ENCODE measurements around the gene MTX3. TPM values are rescaled to one million over a fixed set of nuclear protein-coding genes. Genes with fewer than 3 reads are reported as not detected.

MTX3 gene
- total and polyA plus RNA-seq, 10 of the 15 experiments (the other 5 are each of a cell fraction or from before 2014, with no cell fraction given), result 1.8 to 18.9 (median 9.3) TPM

GRCh38 chr5:79990598-79991507, at the start of gene MTX3 (continued):
- TF ChIP-seq, protein P1, sequence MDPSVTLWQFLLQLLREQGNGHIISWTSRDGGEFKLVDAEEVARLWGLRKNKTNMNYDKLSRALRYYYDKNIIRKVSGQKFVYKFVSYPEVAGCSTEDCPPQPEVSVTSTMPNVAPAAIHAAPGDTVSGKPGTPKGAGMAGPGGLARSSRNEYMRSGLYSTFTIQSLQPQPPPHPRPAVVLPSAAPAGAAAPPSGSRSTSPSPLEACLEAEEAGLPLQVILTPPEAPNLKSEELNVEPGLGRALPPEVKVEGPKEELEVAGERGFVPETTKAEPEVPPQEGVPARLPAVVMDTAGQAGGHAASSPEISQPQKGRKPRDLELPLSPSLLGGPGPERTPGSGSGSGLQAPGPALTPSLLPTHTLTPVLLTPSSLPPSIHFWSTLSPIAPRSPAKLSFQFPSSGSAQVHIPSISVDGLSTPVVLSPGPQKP (IDR thresholded peaks at IDR 0.05; ENCODE audit: low read depth, low read length), result no peak
- no peak for TF ChIP-seq NFYB (IDR thresholded peaks at IDR 0.05; ENCODE audit: insufficient read depth, low read depth, low read length)
- no peak for TF ChIP-seq MEF2B (IDR thresholded peaks at IDR 0.05; ENCODE audit: partially characterized antibody, poor library complexity, severe bottlenecking)
- TF ChIP-seq PBX3 (IDR thresholded peaks at IDR 0.05; ENCODE audit: insufficient replicate concordance, low read depth, low read length), result no peak
- no peak for TF ChIP-seq ZNF274 (IDR thresholded peaks at IDR 0.05; ENCODE audit: insufficient read depth, insufficient read length)
- 0 out of 2 replicates have a peak, but pooled peaks have one; percentile 87 for TF ChIP-seq RCOR1 (conservative IDR thresholded peaks at IDR 0.05; ENCODE audit: low read depth, low read length)
- no peak for TF ChIP-seq CBX5 (IDR thresholded peaks at IDR 0.05; ENCODE audit: low read depth)
- no peak for TF ChIP-seq SMAD1 (IDR thresholded peaks at IDR 0.05; ENCODE audit: low read depth, partially characterized antibody)
- peak; percentile 76 for TF ChIP-seq IKZF1 (conservative IDR thresholded peaks at IDR 0.05)
- TF ChIP-seq CHD1 (IDR thresholded peaks at IDR 0.05; ENCODE audit: low read depth, low read length), result no peak
- no peak for TF ChIP-seq STAT3 (IDR thresholded peaks at IDR 0.05; ENCODE audit: low read depth, low read length)
- TF ChIP-seq KAT2A (conservative IDR thresholded peaks at IDR 0.05; ENCODE audit: control insufficient read depth, low read depth, low read length), result no peak
- TF ChIP-seq, protein P2, sequence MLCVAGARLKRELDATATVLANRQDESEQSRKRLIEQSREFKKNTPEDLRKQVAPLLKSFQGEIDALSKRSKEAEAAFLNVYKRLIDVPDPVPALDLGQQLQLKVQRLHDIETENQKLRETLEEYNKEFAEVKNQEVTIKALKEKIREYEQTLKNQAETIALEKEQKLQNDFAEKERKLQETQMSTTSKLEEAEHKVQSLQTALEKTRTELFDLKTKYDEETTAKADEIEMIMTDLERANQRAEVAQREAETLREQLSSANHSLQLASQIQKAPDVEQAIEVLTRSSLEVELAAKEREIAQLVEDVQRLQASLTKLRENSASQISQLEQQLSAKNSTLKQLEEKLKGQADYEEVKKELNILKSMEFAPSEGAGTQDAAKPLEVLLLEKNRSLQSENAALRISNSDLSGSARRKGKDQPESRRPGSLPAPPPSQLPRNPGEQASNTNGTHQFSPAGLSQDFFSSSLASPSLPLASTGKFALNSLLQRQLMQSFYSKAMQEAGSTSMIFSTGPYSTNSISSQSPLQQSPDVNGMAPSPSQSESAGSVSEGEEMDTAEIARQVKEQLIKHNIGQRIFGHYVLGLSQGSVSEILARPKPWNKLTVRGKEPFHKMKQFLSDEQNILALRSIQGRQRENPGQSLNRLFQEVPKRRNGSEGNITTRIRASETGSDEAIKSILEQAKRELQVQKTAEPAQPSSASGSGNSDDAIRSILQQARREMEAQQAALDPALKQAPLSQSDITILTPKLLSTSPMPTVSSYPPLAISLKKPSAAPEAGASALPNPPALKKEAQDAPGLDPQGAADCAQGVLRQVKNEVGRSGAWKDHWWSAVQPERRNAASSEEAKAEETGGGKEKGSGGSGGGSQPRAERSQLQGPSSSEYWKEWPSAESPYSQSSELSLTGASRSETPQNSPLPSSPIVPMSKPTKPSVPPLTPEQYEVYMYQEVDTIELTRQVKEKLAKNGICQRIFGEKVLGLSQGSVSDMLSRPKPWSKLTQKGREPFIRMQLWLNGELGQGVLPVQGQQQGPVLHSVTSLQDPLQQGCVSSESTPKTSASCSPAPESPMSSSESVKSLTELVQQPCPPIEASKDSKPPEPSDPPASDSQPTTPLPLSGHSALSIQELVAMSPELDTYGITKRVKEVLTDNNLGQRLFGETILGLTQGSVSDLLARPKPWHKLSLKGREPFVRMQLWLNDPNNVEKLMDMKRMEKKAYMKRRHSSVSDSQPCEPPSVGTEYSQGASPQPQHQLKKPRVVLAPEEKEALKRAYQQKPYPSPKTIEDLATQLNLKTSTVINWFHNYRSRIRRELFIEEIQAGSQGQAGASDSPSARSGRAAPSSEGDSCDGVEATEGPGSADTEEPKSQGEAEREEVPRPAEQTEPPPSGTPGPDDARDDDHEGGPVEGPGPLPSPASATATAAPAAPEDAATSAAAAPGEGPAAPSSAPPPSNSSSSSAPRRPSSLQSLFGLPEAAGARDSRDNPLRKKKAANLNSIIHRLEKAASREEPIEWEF (IDR thresholded peaks at IDR 0.05; ENCODE audit: insufficient replicate concordance, low read depth, low read length), result no peak
- peak; percentile 88; the same call in 1 of the 2 replicates for TF ChIP-seq TAF1 (IDR thresholded peaks at IDR 0.05; ENCODE audit: borderline replicate concordance, low read depth, low read length)
- peak; percentile 33; the same call in 1 of the 2 replicates for TF ChIP-seq NR2F1 (conservative IDR thresholded peaks at IDR 0.05)
- peak; percentile 92 for TF ChIP-seq RELB (IDR thresholded peaks at IDR 0.05; ENCODE audit: low read depth)
- TF ChIP-seq POLR2A (IDR thresholded peaks at IDR 0.05; ENCODE audit: low read depth, low read length), result peak; percentile 93
- no peak for TF ChIP-seq IRF3 (IDR thresholded peaks at IDR 0.05)
- peak; percentile 61; the same call in 1 of the 2 replicates for TF ChIP-seq TBL1XR1 (IDR thresholded peaks at IDR 0.05; ENCODE audit: low read depth, low read length)

All from GM12878 (cell line).